GM23338 (cell line): Measurements from ENCODE around the gene MYH4. TPM values are rescaled to one million over a fixed set of nuclear protein-coding genes. Genes with fewer than 3 reads are reported as not detected.

ENCODE experiments used
- ATAC-seq: fragments of 200-7000 bp; cut with Tn5 transposase; 3 replicates; pipeline ENCODE4 v1.9.1; 2020
- DNase-seq: peaks from one replicate; pipeline ENCODE4 v3.0.0-alpha.2; 2015; ENCODE audit warnings: low spot score
- H2AFZ ChIP-seq: fragments of 200-600 bp; sonication (generic); 2 replicates; pipeline ENCODE4 v1.8.0; 2016; ENCODE audit warnings: antibody characterized with exemption, mild to moderate bottlenecking, moderate library complexity
- H3F3A ChIP-seq: fragments of 200-600 bp; sonication (generic); replicated peaks from 2 replicates; pipeline ENCODE4 v1.8.0; 2017; ENCODE audit warnings: antibody characterized with exemption, mixed run types, low read depth
- H3K27ac ChIP-seq: fragments of 200-600 bp; sonication (generic); 2 replicates; pipeline ENCODE4 v1.6.1; 2016; ENCODE audit warnings: low read depth
- H3K27me3 ChIP-seq: fragments of 200-600 bp; sonication (generic); 2 replicates; pipeline ENCODE4 v1.8.0; 2016; ENCODE audit warnings: mild to moderate bottlenecking, mixed run types, moderate library complexity; ENCODE audit not compliant: insufficient read depth
- H3K36me3 ChIP-seq: fragments of 200-600 bp; sonication (generic); 2 replicates; pipeline ENCODE4 v1.8.0; 2016; ENCODE audit warnings: mild to moderate bottlenecking; ENCODE audit not compliant: insufficient read depth
- H3K4me1 ChIP-seq: fragments of 200-600 bp; sonication (generic); 2 replicates; pipeline ENCODE4 v1.8.0; 2016; ENCODE audit warnings: mild to moderate bottlenecking, moderate library complexity; ENCODE audit not compliant: insufficient read depth
- H3K4me2 ChIP-seq: fragments of 200-600 bp; sonication (generic); 2 replicates; pipeline ENCODE4 v1.7.1; 2017; ENCODE audit warnings: mixed run types
- H3K4me3 ChIP-seq: fragments of 200-600 bp; sonication (generic); 2 replicates; pipeline ENCODE4 v1.6.1; 2016; ENCODE audit warnings: mixed run types
- H3K79me2 ChIP-seq: fragments of 200-600 bp; sonication (generic); replicated peaks from 2 replicates; pipeline ENCODE4 v1.8.0; 2017; ENCODE audit warnings: mild to moderate bottlenecking; ENCODE audit not compliant: insufficient read depth
- H3K9me2 ChIP-seq: fragments of 200-600 bp; sonication (generic); 2 replicates; pipeline ENCODE4 v1.8.0; 2017; ENCODE audit not compliant: insufficient read depth
- H4K20me1 ChIP-seq: fragments of 200-600 bp; sonication (generic); replicated peaks from 2 replicates; pipeline ENCODE4 v1.8.0; 2017; ENCODE audit warnings: mild to moderate bottlenecking; ENCODE audit not compliant: insufficient read depth
- H3K27ac Mint-ChIP-seq: 2 replicates; pipeline ENCODE4 v1.8.0; 2020; ENCODE audit warnings: inconsistent platforms, mild to moderate bottlenecking, moderate library complexity, mixed read lengths
- H3K27me3 Mint-ChIP-seq: 3 replicates; pipeline ENCODE4 v1.8.0; 2022; ENCODE audit warnings: low read depth, mild to moderate bottlenecking, moderate library complexity, mixed read lengths, inconsistent platforms; ENCODE audit not compliant: insufficient read depth, poor library complexity
- H3K36me3 Mint-ChIP-seq: 3 replicates; pipeline ENCODE4 v1.8.0; 2021; ENCODE audit warnings: low read depth, mild to moderate bottlenecking, inconsistent platforms, moderate library complexity, mixed read lengths
- H3K4me1 Mint-ChIP-seq: 3 replicates; pipeline ENCODE4 v1.8.0; 2020; ENCODE audit warnings: mild to moderate bottlenecking, inconsistent platforms, mixed read lengths
- H3K4me3 Mint-ChIP-seq: 3 replicates; pipeline ENCODE4 v1.8.0; 2021; ENCODE audit warnings: moderate library complexity, mild to moderate bottlenecking, inconsistent platforms, mixed read lengths
- H3K9me3 Mint-ChIP-seq: 3 replicates; pipeline ENCODE4 v1.8.0; 2020; ENCODE audit warnings: moderate library complexity, mild to moderate bottlenecking, inconsistent platforms, mixed read lengths
- CREB1 ChIP-seq: fragments of 250-450 bp; sonication (Bioruptor Pico); IDR thresholded peaks from 2 replicates; pipeline ENCODE4 v1.5.0; 2020; ENCODE audit warnings: low read depth, mild to moderate bottlenecking, moderate library complexity
- CTCF ChIP-seq, 2 experiments: fragments of 200-600 bp in 1 of 2; sonication (generic) in 1 of 2; conservative IDR thresholded peaks; 2 replicates each; pipeline versions ENCODE4 v1.5.1 to v1.6.1; 2016 to 2017; ENCODE audit warnings: antibody characterized with exemption in 2 of 2, low read depth in 2 of 2, mild to moderate bottlenecking in 2 of 2, moderate library complexity in 1 of 2
- JUNB ChIP-seq: IDR thresholded peaks from one replicate; pipeline ENCODE4 v1.6.1; 2016; ENCODE audit warnings: antibody characterized with exemption; ENCODE audit not compliant: unreplicated experiment
- REST ChIP-seq: IDR thresholded peaks from one replicate; pipeline ENCODE4 v1.6.1; 2018; ENCODE audit warnings: antibody characterized with exemption; ENCODE audit not compliant: unreplicated experiment
- ZNF114 ChIP-seq: fragments of 250-450 bp; sonication (Bioruptor Pico); IDR thresholded peaks from 2 replicates; pipeline ENCODE4 v1.5.0; 2020; ENCODE audit warnings: mild to moderate bottlenecking, moderate library complexity
- ZNF331 ChIP-seq: fragments of 250-450 bp; sonication (Bioruptor Pico); IDR thresholded peaks from 2 replicates; pipeline ENCODE4 v1.5.0; 2020; ENCODE audit warnings: low read depth, mild to moderate bottlenecking, moderate library complexity
- polyA plus RNA-seq: library from polyadenylated mRNA; unstranded; fragments of >200 nt; fragmentation: Nextera tagmentation; extraction: Ambion mirVana; gene quantifications from 2 replicates; pipeline ENCODE4 v1.2.1, GENCODE V29; 2016
- total RNA-seq: library from RNA; depleted of rRNA; stranded (reverse); fragments of >200 nt; shearing (Covaris generic); gene quantifications from 2 replicates; pipeline ENCODE4 v1.2.3, GENCODE V29; 2014

Gene MYH4
- total and polyA plus RNA-seq, 2 experiments from 2014 or later = not detected

GRCh38 chr17:10463402-10463801 lies 6.0 kb downstream of the MYH4 start:
- Mint-ChIP-seq H3K27me3 (no peaks in the 10 kb centered on the region), H3K9me3 (peaks cover 3% of the 10 kb centered on the region; the same call in 1 of the 3 replicates), H3K4me3 (no peak overlapping the region), H3K27ac (no peak overlapping the region), H3K4me1 (no peaks in the 10 kb centered on the region), H3K36me3 (no peaks in the 10 kb centered on the region)
- Histone ChIP-seq H3K27me3 (no peaks in the 10 kb centered on the region), H3K79me2 (no peaks in the 10 kb centered on the region), H3K4me2 (no peak overlapping the region), H3K9me2 (no peaks in the 10 kb centered on the region), H3K4me3 (no peak overlapping the region), H3K27ac (no peak overlapping the region), H2AFZ (no peak overlapping the region), H3K4me1 (no peaks in the 10 kb centered on the region), H3K36me3 (no peaks in the 10 kb centered on the region), H4K20me1 (no peaks in the 10 kb centered on the region), H3F3A (no peaks in the 10 kb centered on the region)
- peak; percentile 51; the same call in 2 of the 3 replicates for ATAC-seq
- TF ChIP-seq ZNF331 (CRISPR knock-in tag) (no peak), CTCF (conservative IDR thresholded peaks at IDR 0.05; ENCODE audit: low read depth in 2 of 2) (peak; percentile 19 to 61; a peak in 3 of 4 replicates)
- DNase-seq = peak; percentile 52

- H3K36me3 Mint-ChIP-seq = no peaks in the 10 kb centered on the region
- Histone ChIP-seq H3K27me3 (no peaks in the 10 kb centered on the region), H3K4me2 (no peak overlapping the region), H2AFZ (0 out of 2 replicates have a peak overlapping the region, but pooled peaks have one; percentile 16), H3K36me3 (no peaks in the 10 kb centered on the region), H3K79me2 (no peaks in the 10 kb centered on the region), H3K9me2 (no peaks in the 10 kb centered on the region), H3K4me1 (no peaks in the 10 kb centered on the region), H4K20me1 (no peaks in the 10 kb centered on the region), H3K27ac (no peak overlapping the region), H3K4me3 (no peak overlapping the region), H3F3A (no peaks in the 10 kb centered on the region)
- no peak overlapping the region for H3K27ac Mint-ChIP-seq
- no peak overlapping the region for H3K4me3 Mint-ChIP-seq
- ATAC-seq (no peak), DNase-seq (no peak)
- H3K9me3 Mint-ChIP-seq = peaks cover 3% of the 10 kb centered on the region; the same call in 1 of the 3 replicates
- TF ChIP-seq JUNB = no peak
- TF ChIP-seq CREB1 (CRISPR knock-in tag) = no peak
- no peak for TF ChIP-seq ZNF114
- H3K27me3 Mint-ChIP-seq = no peaks in the 10 kb centered on the region
- peaks cover 2% of the 10 kb centered on the region; the same call in 1 of the 3 replicates for H3K4me1 Mint-ChIP-seq
These were observed 9.3 kb downstream of the MYH4 start for GRCh38 chr17:10460062-10460461.

- no peak overlapping the region for H3K4me3 Mint-ChIP-seq
- ATAC-seq (no peak), DNase-seq (no peak)
- H2AFZ ChIP-seq = no peak overlapping the region
- no peaks in the 10 kb centered on the region for H3K36me3 ChIP-seq
- H3K4me1 Mint-ChIP-seq = peaks cover 2% of the 10 kb centered on the region; the same call in 1 of the 3 replicates
- no peaks in the 10 kb centered on the region for H3K9me2 ChIP-seq
- H3K79me2 ChIP-seq = no peaks in the 10 kb centered on the region
- H3K27me3 ChIP-seq = no peaks in the 10 kb centered on the region
- no peaks in the 10 kb centered on the region for H3F3A ChIP-seq
- H3K4me2 ChIP-seq = no peak overlapping the region
- no peaks in the 10 kb centered on the region for H3K27me3 Mint-ChIP-seq
- H3K4me3 ChIP-seq = no peak overlapping the region
- H3K4me1 ChIP-seq = no peaks in the 10 kb centered on the region
- no peak overlapping the region for H3K27ac Mint-ChIP-seq
- H3K27ac ChIP-seq = no peak overlapping the region
- no peaks in the 10 kb centered on the region for H4K20me1 ChIP-seq
- no peaks in the 10 kb centered on the region for H3K9me3 Mint-ChIP-seq
- no peaks in the 10 kb centered on the region for H3K36me3 Mint-ChIP-seq
- TF ChIP-seq ZNF331 (CRISPR knock-in tag) (no peak), REST (no peak)
These were observed 10.7 kb downstream of the MYH4 start for GRCh38 chr17:10458701-10459100.
